Neural crest cell (in vitro differentiated cells): Measurements from ENCODE around the gene WT1. TPM values are rescaled to one million over a fixed set of nuclear protein-coding genes. Genes with fewer than 3 reads are reported as not detected.

Experiments used
- DNase-seq: peaks from one replicate; pipeline ENCODE4 v3.0.0; 2021; ENCODE audit warnings: low read depth, mixed read lengths, low spot score
- H3K27ac Mint-ChIP-seq: one replicate; pipeline ENCODE4 v1.8.0; 2021; ENCODE audit warnings: mild to moderate bottlenecking, mixed read lengths; ENCODE audit not compliant: unreplicated experiment
- H3K27me3 Mint-ChIP-seq: 2 replicates; pipeline ENCODE4 v1.8.0; 2021; ENCODE audit warnings: low read depth, mild to moderate bottlenecking, mixed read lengths
- H3K36me3 Mint-ChIP-seq: 2 replicates; pipeline ENCODE4 v1.8.0; 2021; ENCODE audit warnings: low read depth, mild to moderate bottlenecking, mixed read lengths
- H3K4me1 Mint-ChIP-seq: 2 replicates; pipeline ENCODE4 v1.8.0; 2021; ENCODE audit warnings: mixed read lengths
- H3K4me3 Mint-ChIP-seq: one replicate; pipeline ENCODE4 v1.8.0; 2021; ENCODE audit warnings: mild to moderate bottlenecking, mixed read lengths
- H3K9me3 Mint-ChIP-seq: 2 replicates; pipeline ENCODE4 v1.8.0; 2021; ENCODE audit warnings: mixed read lengths
- total RNA-seq: library from RNA; stranded (reverse); gene quantifications from 2 replicates; pipeline ENCODE4 v1.2.1, GENCODE V29; 2021
- TF ChIP-seq, protein P1 (sequence below): fragments of 200-600 bp; sonication (generic); conservative IDR thresholded peaks from 2 replicates; pipeline ENCODE4 v1.5.0; 2021; ENCODE audit warnings: antibody characterized with exemption, mild to moderate bottlenecking

WT1 gene
- total RNA-seq, 1 donor from 2014 or later, result not detected

DNA sequence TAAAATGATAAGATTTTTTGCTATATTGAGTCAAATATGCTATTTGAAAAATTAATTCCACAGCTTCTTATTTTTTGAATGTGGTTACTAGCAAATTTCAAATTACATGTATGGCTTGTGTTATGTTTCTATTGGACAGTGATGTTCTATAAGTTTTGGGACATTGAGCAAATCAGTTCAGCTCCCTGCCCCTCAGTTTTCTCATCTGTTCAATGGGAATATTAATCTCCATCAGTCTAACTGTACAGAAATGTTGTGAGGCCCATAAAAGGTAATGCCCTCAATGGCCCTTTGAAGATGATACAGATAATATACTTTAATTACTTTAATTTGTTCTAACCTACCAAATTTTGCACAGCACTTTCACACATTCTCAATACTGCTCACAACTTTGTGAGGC lies 15.2 kb downstream of the WT1 start:
- no peak for DNase-seq
- H3K27me3 Mint-ChIP-seq, result peaks cover 95% of the 10 kb centered on the region
- no peak overlapping the region for H3K27ac Mint-ChIP-seq
- no peaks in the 10 kb centered on the region for H3K36me3 Mint-ChIP-seq
- TF ChIP-seq, protein P1, sequence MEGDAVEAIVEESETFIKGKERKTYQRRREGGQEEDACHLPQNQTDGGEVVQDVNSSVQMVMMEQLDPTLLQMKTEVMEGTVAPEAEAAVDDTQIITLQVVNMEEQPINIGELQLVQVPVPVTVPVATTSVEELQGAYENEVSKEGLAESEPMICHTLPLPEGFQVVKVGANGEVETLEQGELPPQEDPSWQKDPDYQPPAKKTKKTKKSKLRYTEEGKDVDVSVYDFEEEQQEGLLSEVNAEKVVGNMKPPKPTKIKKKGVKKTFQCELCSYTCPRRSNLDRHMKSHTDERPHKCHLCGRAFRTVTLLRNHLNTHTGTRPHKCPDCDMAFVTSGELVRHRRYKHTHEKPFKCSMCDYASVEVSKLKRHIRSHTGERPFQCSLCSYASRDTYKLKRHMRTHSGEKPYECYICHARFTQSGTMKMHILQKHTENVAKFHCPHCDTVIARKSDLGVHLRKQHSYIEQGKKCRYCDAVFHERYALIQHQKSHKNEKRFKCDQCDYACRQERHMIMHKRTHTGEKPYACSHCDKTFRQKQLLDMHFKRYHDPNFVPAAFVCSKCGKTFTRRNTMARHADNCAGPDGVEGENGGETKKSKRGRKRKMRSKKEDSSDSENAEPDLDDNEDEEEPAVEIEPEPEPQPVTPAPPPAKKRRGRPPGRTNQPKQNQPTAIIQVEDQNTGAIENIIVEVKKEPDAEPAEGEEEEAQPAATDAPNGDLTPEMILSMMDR, result no peak
- no peaks in the 10 kb centered on the region for H3K9me3 Mint-ChIP-seq
- H3K4me1 Mint-ChIP-seq, result peaks cover 7% of the 10 kb centered on the region
- no peak overlapping the region for H3K4me3 Mint-ChIP-seq

DNA sequence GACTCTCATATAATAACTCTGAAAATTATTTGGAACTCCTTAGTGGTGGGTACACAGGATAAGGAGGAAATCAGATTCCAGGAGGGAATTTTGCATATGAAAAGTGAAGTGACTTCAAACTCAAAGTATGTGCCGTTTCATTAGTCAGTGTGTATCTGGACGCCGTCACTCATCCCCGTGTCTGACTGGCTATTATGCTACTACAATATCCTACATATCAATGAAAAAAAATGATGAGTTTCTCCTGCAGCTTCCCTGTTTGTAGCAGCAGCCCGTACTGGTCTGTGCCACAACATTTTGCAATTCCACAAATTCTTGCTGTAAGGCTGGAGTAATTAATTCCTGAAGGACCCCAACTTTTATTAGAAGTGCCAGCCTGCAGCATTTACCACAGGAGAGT lies 16.5 kb downstream of the WT1 start:
- peaks cover 87% of the 10 kb centered on the region for H3K27me3 Mint-ChIP-seq
- H3K27ac Mint-ChIP-seq, result no peak overlapping the region
- H3K4me1 Mint-ChIP-seq, result peaks cover 7% of the 10 kb centered on the region
- no peak overlapping the region for H3K4me3 Mint-ChIP-seq
- no peak for DNase-seq
- no peaks in the 10 kb centered on the region for H3K9me3 Mint-ChIP-seq
- TF ChIP-seq, protein P1, result no peak
- H3K36me3 Mint-ChIP-seq, result no peaks in the 10 kb centered on the region

DNA sequence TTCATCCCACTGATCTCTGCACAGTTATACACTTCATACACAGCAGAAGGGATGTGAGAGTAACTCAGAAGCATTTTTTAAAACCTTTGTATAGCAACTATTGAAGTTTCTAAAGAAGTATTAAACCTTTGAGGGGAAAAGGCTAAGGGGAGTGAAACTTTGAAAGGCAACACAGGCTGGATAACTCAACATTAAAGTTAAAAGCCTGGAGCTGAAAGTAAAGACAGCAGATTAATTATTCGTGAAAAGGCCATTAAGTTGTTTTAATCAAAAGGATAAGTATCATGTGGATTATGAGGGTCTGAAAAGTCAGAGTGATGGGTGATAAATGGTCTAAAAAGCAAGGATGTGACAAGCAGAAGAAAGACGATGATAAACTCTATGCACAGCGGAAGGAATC lies 17.5 kb downstream of the WT1 start:
- Mint-ChIP-seq H3K4me1 (peaks cover 7% of the 10 kb centered on the region), H3K36me3 (no peaks in the 10 kb centered on the region), H3K27ac (no peak overlapping the region), H3K4me3 (no peak overlapping the region), H3K9me3 (no peaks in the 10 kb centered on the region), H3K27me3 (peaks cover 86% of the 10 kb centered on the region)
- no peak for DNase-seq
- TF ChIP-seq, protein P1, result no peak

DNA sequence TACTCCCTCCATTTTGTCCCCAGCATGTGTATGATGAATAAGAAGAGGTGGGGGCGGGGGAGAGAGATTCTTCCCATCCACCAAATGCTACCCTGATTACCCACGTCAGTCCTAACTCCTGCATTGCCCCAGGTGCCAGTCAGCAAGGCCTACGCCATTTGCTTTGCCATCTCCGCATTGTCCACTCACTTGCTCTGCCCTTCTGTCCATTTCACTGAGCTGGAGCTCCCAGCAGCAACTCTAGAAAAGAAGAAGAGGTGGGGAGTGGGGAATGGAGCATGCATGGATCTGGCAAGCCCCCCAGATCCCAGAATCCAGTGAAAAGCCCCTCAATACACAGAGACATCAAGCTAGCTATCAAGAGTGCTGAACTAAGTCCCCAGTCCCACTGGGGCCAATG lies 19.0 kb downstream of the WT1 start:
- Mint-ChIP-seq H3K9me3 (no peaks in the 10 kb centered on the region), H3K4me3 (no peak overlapping the region), H3K27ac (no peak overlapping the region), H3K36me3 (no peaks in the 10 kb centered on the region), H3K4me1 (peaks cover 7% of the 10 kb centered on the region), H3K27me3 (peaks cover 86% of the 10 kb centered on the region)
- no peak for DNase-seq
- TF ChIP-seq, protein P1, result no peak

DNA sequence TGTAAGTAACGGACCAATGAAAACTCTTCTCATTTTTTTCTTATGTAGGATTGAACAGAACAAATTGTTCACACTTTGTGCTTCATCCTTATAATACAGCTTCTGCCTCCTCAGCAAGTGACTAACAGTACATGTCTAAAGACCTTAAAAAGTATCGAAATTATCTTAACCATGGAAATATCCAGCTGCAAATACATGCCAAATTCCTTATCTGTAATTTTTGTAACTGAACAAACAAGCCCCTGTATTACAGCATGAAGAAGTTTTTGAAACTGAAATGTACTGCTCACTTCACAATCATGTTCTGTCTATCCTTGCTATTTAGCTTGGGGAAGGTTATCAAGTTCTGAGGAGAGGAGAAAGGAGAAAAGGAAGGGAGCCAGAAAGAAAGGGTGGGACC lies 20.4 kb downstream of the WT1 start:
- H3K4me1 Mint-ChIP-seq, result peaks cover 7% of the 10 kb centered on the region
- H3K27ac Mint-ChIP-seq, result no peak overlapping the region
- H3K36me3 Mint-ChIP-seq, result no peaks in the 10 kb centered on the region
- peaks cover 91% of the 10 kb centered on the region for H3K27me3 Mint-ChIP-seq
- no peak overlapping the region for H3K4me3 Mint-ChIP-seq
- no peak for DNase-seq
- H3K9me3 Mint-ChIP-seq, result no peaks in the 10 kb centered on the region
- TF ChIP-seq, protein P1, result no peak
